Breast epithelium (tissue), 3 donors: ENCODE data around the gene FRY.

Source experiments
- POLR2A ChIP-seq: fragments of 450-650 bp; IDR thresholded peaks from one replicate; pipeline ENCODE4 v1.6.1; 2016; ENCODE audit warnings: antibody characterized with exemption, mild to moderate bottlenecking, moderate library complexity
- TF ChIP-seq, protein P1 (sequence below), 3 donors: fragments of 450-650 bp; IDR thresholded peaks; one replicate each; pipeline ENCODE4 v1.5.1; 2016 to 2017; ENCODE audit warnings: antibody characterized with exemption in 3 of 3, mild to moderate bottlenecking in 3 of 3, moderate library complexity in 3 of 3

- TF ChIP-seq, protein P1, sequence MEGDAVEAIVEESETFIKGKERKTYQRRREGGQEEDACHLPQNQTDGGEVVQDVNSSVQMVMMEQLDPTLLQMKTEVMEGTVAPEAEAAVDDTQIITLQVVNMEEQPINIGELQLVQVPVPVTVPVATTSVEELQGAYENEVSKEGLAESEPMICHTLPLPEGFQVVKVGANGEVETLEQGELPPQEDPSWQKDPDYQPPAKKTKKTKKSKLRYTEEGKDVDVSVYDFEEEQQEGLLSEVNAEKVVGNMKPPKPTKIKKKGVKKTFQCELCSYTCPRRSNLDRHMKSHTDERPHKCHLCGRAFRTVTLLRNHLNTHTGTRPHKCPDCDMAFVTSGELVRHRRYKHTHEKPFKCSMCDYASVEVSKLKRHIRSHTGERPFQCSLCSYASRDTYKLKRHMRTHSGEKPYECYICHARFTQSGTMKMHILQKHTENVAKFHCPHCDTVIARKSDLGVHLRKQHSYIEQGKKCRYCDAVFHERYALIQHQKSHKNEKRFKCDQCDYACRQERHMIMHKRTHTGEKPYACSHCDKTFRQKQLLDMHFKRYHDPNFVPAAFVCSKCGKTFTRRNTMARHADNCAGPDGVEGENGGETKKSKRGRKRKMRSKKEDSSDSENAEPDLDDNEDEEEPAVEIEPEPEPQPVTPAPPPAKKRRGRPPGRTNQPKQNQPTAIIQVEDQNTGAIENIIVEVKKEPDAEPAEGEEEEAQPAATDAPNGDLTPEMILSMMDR (IDR thresholded peaks at IDR 0.05), result no peak
- no peak for TF ChIP-seq POLR2A
Observed at GRCh38 chr13:32233062-32233461, 201.5 kb downstream of the FRY start.
